K562 (cell line): Measurements from ENCODE around the gene NPAS3. TPM values are rescaled to one million over a fixed set of nuclear protein-coding genes. Genes with fewer than 3 reads are reported as not detected.

Experiments used
- ATAC-seq: fragments of 200-7000 bp; cut with Tn5 transposase; 3 replicates; pipeline ENCODE4 v1.9.1; 2020; ENCODE audit warnings: moderate library complexity
- BruUV-seq: library from RNA; stranded (reverse); fragments of 400-500 nt; replicated peaks from 2 replicates; lab custom pipeline; 2021; lab: Mats Ljungman, UMichigan
- CTCF ChIA-PET: fragments of 300-600 bp; formaldehyde crosslinking; extraction: SDS; loops from one replicate; lab custom pipeline; 2021; ENCODE audit warnings: low intra/inter-chr PET ratio; lab: Yijun Ruan, JAX
- POLR2A ChIA-PET: fragments of 300-600, 350-650 bp; sonication (Branson Sonifier 250); formaldehyde crosslinking; extraction: SDS; loops from one replicate; lab custom pipeline; 2021; ENCODE audit warnings: antibody characterized with exemption, inconsistent platforms; lab: Yijun Ruan, JAX
- DNase-seq, 4 experiments: peaks; one replicate each; pipeline versions ENCODE4 v3.0.0 to v3.0.0-alpha.2; 2011 to 2018; ENCODE audit warnings: low spot score in 3 of 4, mixed read lengths in 3 of 4; ENCODE audit errors: extremely low read depth in 1 of 4
- FAIRE-seq: peaks from 2 replicates; lab custom pipeline; 2011; peaks lifted over from hg19 to GRCh38; lab: Jason Lieb, UNC
- H2AFZ ChIP-seq: 2 replicates; pipeline ENCODE4 v1.6.0; 2011; ENCODE audit warnings: low read depth, low read length, control low read depth, inconsistent platforms
- H3K27ac ChIP-seq: fragments of 200-600 bp; 3 replicates; pipeline ENCODE4 v1.8.0; 2011; ENCODE audit warnings: low read depth, mild to moderate bottlenecking, control low read depth, inconsistent platforms, low read length, moderate library complexity, mixed read lengths; ENCODE audit errors: extremely low read depth
- H3K27me3 ChIP-seq, 2 experiments: fragments of 300-600 bp in 1 of 2; 2 replicates in 1 of 2; 3 replicates in 1 of 2; pipeline versions ENCODE4 v1.6.0 to v1.8.0; 2011; ENCODE audit warnings: inconsistent platforms in 2 of 2, low read length in 2 of 2, mild to moderate bottlenecking in 1 of 2, mixed read lengths in 1 of 2, moderate library complexity in 1 of 2; ENCODE audit not compliant: control insufficient read depth in 2 of 2, insufficient read depth in 2 of 2
- H3K36me3 ChIP-seq: fragments of 300-600 bp; 3 replicates; pipeline ENCODE4 v1.8.0; 2011; ENCODE audit warnings: mild to moderate bottlenecking, low read length, inconsistent platforms; ENCODE audit not compliant: control insufficient read depth, insufficient read depth
- H3K4me1 ChIP-seq, 2 experiments: fragments of 200-600 bp in 1 of 2; replicated peaks in 1 of 2; 2 replicates in 1 of 2; 3 replicates in 1 of 2; pipeline versions ENCODE4 v1.5.1 to v1.8.0; 2011; ENCODE audit warnings: inconsistent platforms in 2 of 2, low read length in 2 of 2, mild to moderate bottlenecking in 1 of 2, mixed read lengths in 1 of 2, moderate library complexity in 1 of 2; ENCODE audit not compliant: control insufficient read depth in 2 of 2, insufficient read depth in 2 of 2
- H3K4me2 ChIP-seq: 2 replicates; pipeline ENCODE4 v1.6.1; 2011; ENCODE audit warnings: low read length, control low read depth, inconsistent platforms, mixed read lengths; ENCODE audit not compliant: insufficient read depth
- H3K4me3 ChIP-seq: fragments of 200-600 bp; sonication (generic), shearing (Covaris generic); 2 replicates; pipeline ENCODE4 v1.5.1; 2016; ENCODE audit warnings: control low read depth, inconsistent platforms
- H3K79me2 ChIP-seq: fragments of 200-600 bp; 3 replicates; pipeline ENCODE4 v1.8.0; 2011; ENCODE audit warnings: low read length, inconsistent platforms; ENCODE audit not compliant: control insufficient read depth, insufficient read depth
- H3K9ac ChIP-seq, 2 experiments: 2 replicates each; pipeline versions ENCODE4 v1.6.0 to v1.6.1; 2011; ENCODE audit warnings: low read depth in 2 of 2, low read length in 2 of 2, control low read depth in 1 of 2, inconsistent platforms in 1 of 2, mild to moderate bottlenecking in 1 of 2, mixed read lengths in 1 of 2; ENCODE audit not compliant: insufficient read depth in 1 of 2
- H3K9me1 ChIP-seq: one replicate; pipeline ENCODE4 v1.6.0; 2011; ENCODE audit warnings: inconsistent platforms, mild to moderate bottlenecking, low read length, moderate library complexity; ENCODE audit not compliant: control insufficient read depth, insufficient read depth
- H3K9me3 ChIP-seq: replicated peaks from 2 replicates; pipeline ENCODE4 v1.5.1; 2011; ENCODE audit warnings: low read depth, low read length, inconsistent platforms; ENCODE audit not compliant: control insufficient read depth, insufficient read depth
- H4K20me1 ChIP-seq: replicated peaks from 2 replicates; pipeline ENCODE4 v1.6.1; 2011; ENCODE audit warnings: low read length, inconsistent platforms, mixed read lengths; ENCODE audit not compliant: control insufficient read depth, insufficient read depth
- CHD2 ChIP-seq: IDR thresholded peaks from 2 replicates; pipeline ENCODE4 v1.6.1; 2011; ENCODE audit warnings: low read depth, low read length
- PTRF ChIP-seq: fragments of 450-650 bp; IDR thresholded peaks from 2 replicates; pipeline ENCODE4 v1.6.1; 2016; ENCODE audit warnings: mild to moderate bottlenecking, missing genetic modification characterization, missing compliant biosample characterization
- RFX1 ChIP-seq: fragments of 450-650 bp; IDR thresholded peaks from 2 replicates; pipeline ENCODE4 v1.6.1; 2016; ENCODE audit warnings: mild to moderate bottlenecking, moderate library complexity
- ZNF696 ChIP-seq: fragments of 250-450 bp; sonication (Bioruptor Pico); conservative IDR thresholded peaks from 2 replicates; pipeline ENCODE4 v1.4.0; 2020; ENCODE audit warnings: mild to moderate bottlenecking, moderate library complexity
- whole genome bisulfite sequencing: fragments of 100-300 bp; shearing (Covaris generic); methylation state at CpG from one replicate; pipeline ENCODE4 v1.1.6; 2016; ENCODE audit warnings: low coverage, mixed read lengths; ENCODE audit not compliant: insufficient coverage; ENCODE audit errors: missing lambda C conversion rate; 5-methylcytosine and 5-hydroxymethylcytosine counted together
- in situ Hi-C: fragments of 300-500 bp; cut with MboI; formaldehyde crosslinking; loops from 4 replicates; pipeline ENCODE4 v1.15.0; 2018; ENCODE audit warnings: inconsistent platforms, mixed read lengths
- intact Hi-C: fragments of 100-400 bp; cut with micrococcal nuclease; formaldehyde crosslinking; loops from 2 replicates; pipeline ENCODE4 v1.14.2; 2022
- polyA plus RNA-seq, 8 experiments: library from polyadenylated mRNA; depleted of rRNA in 4 of 8; stranded (reverse) in 5 of 8; unstranded in 3 of 8; fragments of >200 nt; fragmentation: Nextera tagmentation in 2 of 8; fragmentation: Illumina TruSeq in 1 of 8; extraction: Ambion mirVana in 2 of 8; extraction: Trizol in 1 of 8; gene quantifications; 2 replicates each; pipeline versions ENCODE4 v1.2.1 to v1.2.3, GENCODE V29; 2011 to 2014; ENCODE audit warnings: inconsistent platforms in 1 of 8, missing spikeins in 1 of 8
- total RNA-seq, 7 experiments: library from RNA; depleted of rRNA in 6 of 7; stranded (reverse); fragments of >200 nt in 6 of 7; fragmentation: Illumina TruSeq in 2 of 7; extraction: Trizol in 2 of 7; gene quantifications; 2 replicates each; pipeline versions ENCODE4 v1.2.1 to v1.2.3, GENCODE V29; 2011 to 2021; ENCODE audit warnings: low replicate concordance in 1 of 7

Gene NPAS3
- total and polyA plus RNA-seq, 9 of the 15 experiments (the other 6 are each of a cell fraction or from before 2014, with no cell fraction given), result 0.04 TPM; not detected in 8

DNA sequence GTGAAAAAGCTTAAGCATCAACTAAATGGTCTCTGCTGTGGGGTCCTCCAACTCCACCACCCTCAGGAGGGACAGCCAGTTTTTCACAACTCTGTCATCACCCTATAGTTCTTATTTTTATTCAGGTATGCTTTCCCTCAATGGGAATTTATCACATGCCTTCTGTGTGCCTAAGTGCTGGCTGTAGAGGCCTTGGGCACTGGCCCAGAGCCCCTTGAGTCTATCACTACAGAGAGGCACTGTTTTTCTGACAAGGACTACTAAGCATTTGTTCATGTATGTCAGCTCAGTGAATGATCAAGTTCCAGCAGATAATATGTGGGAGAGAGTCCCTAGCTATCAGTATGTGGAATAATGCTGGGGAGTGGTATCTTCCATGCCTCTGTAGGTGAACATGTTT, 463.9 kb downstream of the NPAS3 start:
- Histone ChIP-seq H4K20me1 (no peaks in the 10 kb centered on the region), H3K4me2 (no peak overlapping the region), H3K27ac (no peak overlapping the region), H3K36me3 (no peaks in the 10 kb centered on the region), H3K9me3 (no peaks in the 10 kb centered on the region), H3K9ac (no peak overlapping the region), H3K4me1 (no peaks in the 10 kb centered on the region), H3K27me3 (no peaks in the 10 kb centered on the region), H3K79me2 (no peaks in the 10 kb centered on the region), H2AFZ (no peak overlapping the region), H3K9me1 (no peaks in the 10 kb centered on the region), H3K4me3 (no peak overlapping the region)
- TF ChIP-seq CHD2 (no peak), ZNF696 (CRISPR knock-in tag) (no peak)
- ChIA-PET POLR2A (no interaction called here), CTCF (no interaction called here)
- no peak for FAIRE-seq
- in situ Hi-C loops, result no loop called here
- DNase-seq, result no peak
- BruUV-seq, result no TSS peak
- intact Hi-C loops, result no loop called here
- ATAC-seq, result no peak

DNA sequence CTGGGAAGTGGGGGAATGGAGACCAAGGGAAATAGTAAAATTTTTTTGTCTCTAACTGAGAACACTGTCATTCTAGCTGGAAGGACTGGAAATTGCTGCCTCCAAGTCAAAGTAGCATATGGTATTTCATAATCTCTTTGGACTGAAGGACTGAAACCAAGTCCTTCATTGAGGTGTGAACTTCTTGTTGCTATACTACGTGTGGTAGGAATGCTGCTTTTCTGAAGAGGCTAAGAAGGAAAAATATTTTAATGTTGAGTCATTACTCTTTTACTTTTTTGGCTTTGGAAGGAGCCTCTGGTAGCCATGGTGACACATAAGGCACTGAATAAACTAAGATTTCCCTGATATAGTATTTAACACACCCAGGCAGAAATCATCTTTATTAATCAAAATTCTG, 465.4 kb downstream of the NPAS3 start:
- POLR2A ChIA-PET, result no interaction called here
- no peaks in the 10 kb centered on the region for H3K79me2 ChIP-seq
- no peak overlapping the region for H3K4me3 ChIP-seq
- ATAC-seq (no peak), FAIRE-seq (no peak)
- H3K9me3 ChIP-seq, result no peaks in the 10 kb centered on the region
- 5% methylated on average over 1 of the region's 1 CpG for WGBS
- H3K27ac ChIP-seq, result no peak overlapping the region
- in situ Hi-C loops, result no loop called here
- H3K4me2 ChIP-seq, result no peak overlapping the region
- TF ChIP-seq RFX1 (peak; percentile 25), PTRF (tag) (no peak)
- TF ChIP-seq, all 486 proteins: peak for 1
- DNase-seq, result no peak
- intact Hi-C loops, result no loop called here
- Histone ChIP-seq H2AFZ (no peak overlapping the region), H4K20me1 (no peaks in the 10 kb centered on the region), H3K36me3 (no peaks in the 10 kb centered on the region), H3K9me1 (no peaks in the 10 kb centered on the region), H3K4me1 (no peaks in the 10 kb centered on the region), H3K27me3 (no peaks in the 10 kb centered on the region), H3K9ac (no peak overlapping the region)
- no TSS peak for BruUV-seq
- CTCF ChIA-PET, result no interaction called here
